Ammon's horn (tissue), 1 donor: ENCODE results near the gene SLC27A1.
A peak's percentile ranks its signal among the peaks of the same experiment; 100 is the strongest.
"Not testable (repeated sequence)": the region's sequence is repeated elsewhere in the genome, so short reads cannot be mapped to it uniquely, and the experiment has no call there.

ENCODE experiments used
- DNase-seq: peaks from one replicate; pipeline ENCODE4 v3.0.0-alpha.2; 2016; ENCODE audit warnings: low spot score

The SLC27A1 gene

GRCh38 chr19:17539238-17540117, 69.2 kb downstream of the SLC27A1 start:
- DNase-seq: peak; percentile 89

DNA sequence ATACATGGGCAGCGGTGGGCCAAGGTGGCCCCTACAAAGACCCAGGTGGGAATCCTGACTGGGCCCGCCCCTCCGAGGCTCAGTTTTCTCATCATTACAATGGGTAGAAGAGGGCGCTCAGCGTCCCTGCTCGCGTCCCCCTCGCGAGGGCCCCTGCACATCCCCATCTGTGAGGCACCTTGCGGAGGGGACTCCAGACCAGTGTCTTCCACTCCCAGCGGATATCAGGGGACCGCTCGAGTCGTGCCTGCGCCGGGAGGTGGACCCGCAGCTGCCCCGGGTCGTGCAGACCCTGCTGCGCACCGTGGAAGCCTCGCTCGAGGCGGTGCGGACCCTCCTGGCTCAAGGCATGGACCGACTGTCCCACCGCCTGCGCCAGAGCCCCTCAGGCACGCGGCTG, 69.8 kb downstream of the SLC27A1 start:
- DNase-seq: no peak

GRCh38 chr19:17541184-17541759, 70.9 kb downstream of the SLC27A1 start:
- DNase-seq: no peak

DNA sequence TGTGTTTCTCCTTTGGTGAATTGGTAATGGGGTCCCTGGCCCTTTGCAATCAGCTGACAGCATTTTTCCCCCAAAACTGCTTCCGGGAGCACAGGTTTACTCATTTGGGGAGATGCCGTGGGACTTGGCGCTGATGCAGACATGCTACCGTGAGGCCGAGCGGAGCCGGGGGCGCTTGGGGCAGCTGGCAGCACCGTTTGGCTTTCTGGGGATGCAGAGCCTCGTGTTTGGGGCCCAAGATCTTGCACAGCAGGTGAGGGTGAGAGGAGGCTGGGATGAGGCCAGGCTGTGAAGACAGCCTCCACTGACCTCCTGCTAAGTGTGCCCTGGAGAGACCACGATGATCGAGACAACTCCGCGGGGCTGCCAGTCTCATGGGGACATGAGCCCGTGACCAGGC, 71.7 kb downstream of the SLC27A1 start:
- DNase-seq: no peak

- no peak for DNase-seq
Observed at GRCh38 chr19:17542793-17543582, 72.7 kb downstream of the SLC27A1 start.

DNA sequence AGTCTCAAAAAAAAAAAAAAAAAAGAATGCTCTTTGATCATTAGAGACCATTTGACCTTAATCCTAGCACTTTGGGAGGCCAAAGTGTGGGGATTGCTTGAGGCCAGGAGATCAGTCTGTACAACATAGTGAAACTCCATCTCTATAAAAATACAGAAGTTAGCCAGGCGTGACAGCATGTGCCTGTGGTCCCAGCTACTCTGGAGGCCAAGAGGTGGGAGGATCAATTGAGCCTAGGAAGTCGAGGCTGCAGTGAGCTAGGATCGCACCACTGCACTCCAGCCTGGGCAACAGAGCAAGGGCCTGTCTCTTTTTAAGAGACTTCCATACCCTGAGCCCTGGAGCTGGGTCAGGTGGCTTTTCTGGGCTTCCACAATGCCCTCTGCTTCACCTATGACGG, 73.7 kb downstream of the SLC27A1 start:
- DNase-seq: no peak

DNA sequence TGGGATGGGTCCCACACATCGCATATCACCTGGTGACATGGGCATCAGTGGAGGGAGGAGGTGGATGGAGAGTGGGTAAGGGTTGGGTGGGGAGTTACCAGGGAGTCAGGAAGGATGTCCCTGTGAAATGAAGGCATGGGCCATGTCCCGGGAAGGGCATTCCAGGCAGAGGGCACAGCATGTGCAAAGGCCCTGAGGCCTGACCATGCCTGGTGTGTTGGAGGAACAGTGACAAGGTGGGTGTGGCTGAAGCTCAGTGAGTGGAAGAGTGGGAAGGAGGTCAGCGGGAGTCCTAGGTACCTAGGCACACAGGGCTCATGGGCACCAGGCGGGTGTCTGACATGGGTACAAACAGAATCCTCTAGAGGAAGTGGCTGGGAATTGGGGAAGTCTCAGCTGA, 74.1 kb downstream of the SLC27A1 start:
- no peak for DNase-seq

DNA sequence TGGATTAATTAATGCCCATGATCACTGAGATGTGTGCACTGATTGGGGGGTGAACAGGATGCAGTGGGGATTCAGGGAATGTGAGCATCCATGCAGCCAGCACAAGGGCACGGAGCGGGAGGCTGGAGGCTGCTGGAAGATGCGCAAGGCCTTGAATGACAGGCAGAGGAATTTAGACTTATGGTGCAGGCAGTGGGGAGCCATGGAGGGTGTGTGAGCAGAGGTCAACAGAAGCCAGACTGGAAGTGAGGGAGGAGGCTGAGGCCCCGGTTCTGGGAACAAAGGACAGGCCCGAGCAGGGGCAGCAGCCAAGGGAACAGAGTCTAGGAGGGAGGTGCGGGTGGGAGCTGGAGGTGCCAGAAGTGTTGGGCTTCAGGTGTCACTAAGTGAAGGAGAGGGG, 77.8 kb downstream of the SLC27A1 start:
- no peak for DNase-seq

GRCh38 chr19:17549085-17549740, 78.9 kb downstream of the SLC27A1 start:
- no peak for DNase-seq

DNA sequence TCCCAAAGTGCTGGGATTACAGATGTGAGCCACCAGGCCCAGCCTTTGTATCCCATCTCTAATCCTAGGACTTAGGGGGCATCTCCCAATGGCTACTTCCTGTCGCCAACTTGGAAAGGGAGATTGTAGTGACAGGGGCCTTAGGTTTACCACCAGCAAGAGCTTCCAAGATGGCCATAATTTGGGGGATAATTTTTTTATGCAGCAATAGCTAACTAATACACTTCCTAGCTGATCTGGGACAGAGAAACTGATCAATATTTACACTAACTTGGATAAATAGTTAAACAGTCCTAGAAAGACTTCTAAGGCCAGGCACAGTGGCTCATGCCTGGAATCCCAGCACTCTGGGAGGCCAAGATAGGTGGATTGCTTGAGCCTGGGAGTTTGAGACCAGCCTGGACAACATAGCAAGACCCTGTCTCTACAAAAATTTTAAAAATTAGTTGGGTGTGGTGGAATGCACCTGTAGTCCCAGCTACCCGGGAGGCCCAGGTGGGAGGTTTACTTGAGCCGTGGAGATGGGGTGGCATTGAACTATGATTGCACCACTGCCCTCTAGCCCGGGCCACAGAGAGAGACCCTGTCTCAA, 79.8 kb downstream of the SLC27A1 start:
- no peak for DNase-seq

GRCh38 chr19:17552735-17553134, 82.4 kb downstream of the SLC27A1 start:
- DNase-seq: not testable (repeated sequence)

GRCh38 chr19:17553256-17553655, 82.9 kb downstream of the SLC27A1 start:
- peak; percentile 64 for DNase-seq

DNA sequence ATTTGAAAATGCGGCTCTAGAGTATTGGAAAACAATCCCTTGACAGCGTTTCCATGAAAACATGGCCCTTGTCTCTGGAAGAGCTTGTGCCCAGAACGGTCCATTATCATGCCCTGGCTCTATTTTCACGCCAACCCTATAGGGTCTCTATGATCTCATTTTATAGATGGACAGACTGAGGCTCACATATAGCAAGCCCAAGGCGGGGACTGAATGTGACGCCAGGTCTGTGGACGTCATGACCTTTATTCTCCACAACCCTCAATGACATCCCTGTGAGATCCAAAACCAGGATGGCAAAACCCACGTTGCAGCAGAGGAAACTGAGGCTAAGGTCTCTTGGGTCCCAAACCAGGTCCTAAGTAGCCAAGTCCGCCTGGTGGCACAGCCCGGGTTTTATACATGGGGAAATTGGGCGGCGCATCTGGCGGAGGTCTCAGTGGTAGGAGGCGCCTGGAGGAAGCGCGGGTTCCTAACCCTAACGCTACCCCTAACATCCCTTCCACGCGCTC, 84.7 kb downstream of the SLC27A1 start:
- no peak for DNase-seq

- DNase-seq: peak; percentile 100
Observed at GRCh38 chr19:17555480-17555928, 85.2 kb downstream of the SLC27A1 start, which contains the start of gene COLGALT1. Gene COLGALT1, plus strand, starts transcription at chr19:17555649. Its CDS starts 65 bp downstream, at chr19:17555714.
